RWPE2 (cell line): ENCODE data around the gene CBLC.

Source experiments
- ATAC-seq: fragments of 200-7000 bp; cut with Tn5 transposase; 3 replicates; pipeline ENCODE4 v1.9.1; 2021; ENCODE audit warnings: low read depth
- DNase-seq: peaks from one replicate; pipeline ENCODE4 v3.0.0-alpha.2; 2020; ENCODE audit warnings: low spot score
- H3K27ac ChIP-seq: fragments of 450-650 bp; 2 replicates; pipeline ENCODE4 v1.5.1; 2017; ENCODE audit warnings: mild to moderate bottlenecking; ENCODE audit not compliant: poor library complexity, severe bottlenecking
- H3K27me3 ChIP-seq: fragments of 250-450 bp; sonication (Bioruptor Pico); 2 replicates; pipeline ENCODE4 v1.5.1; 2021; ENCODE audit warnings: mild to moderate bottlenecking, moderate library complexity; ENCODE audit not compliant: insufficient read depth, poor library complexity, severe bottlenecking
- H3K36me3 ChIP-seq: fragments of 250-450 bp; sonication (Bioruptor Pico); 2 replicates; pipeline ENCODE4 v1.5.1; 2020; ENCODE audit warnings: low read depth, mild to moderate bottlenecking, moderate library complexity
- H3K4me1 ChIP-seq: fragments of 250-450 bp; sonication (Bioruptor Pico); 2 replicates; pipeline ENCODE4 v1.5.1; 2021; ENCODE audit warnings: mild to moderate bottlenecking, moderate library complexity; ENCODE audit not compliant: insufficient read depth, poor library complexity, severe bottlenecking
- H3K4me3 ChIP-seq: fragments of 250-450 bp; sonication (Bioruptor Pico); 2 replicates; pipeline ENCODE4 v1.5.1; 2021; ENCODE audit warnings: mild to moderate bottlenecking, moderate library complexity; ENCODE audit not compliant: severe bottlenecking
- H3K9me3 ChIP-seq: fragments of 250-450 bp; sonication (Bioruptor Pico); 2 replicates; pipeline ENCODE4 v1.5.1; 2021; ENCODE audit warnings: mild to moderate bottlenecking, moderate library complexity; ENCODE audit not compliant: severe bottlenecking
- CTCF ChIP-seq: fragments of 450-650 bp; IDR thresholded peaks from one replicate; pipeline ENCODE4 v1.5.1; 2017; ENCODE audit warnings: mild to moderate bottlenecking, moderate library complexity; ENCODE audit not compliant: poor library complexity, severe bottlenecking

Gene CBLC

GRCh38 chr19:44795398-44795987 lies 17.8 kb downstream of the CBLC start:
- no peak for ATAC-seq

GRCh38 chr19:44796701-44797115 lies 19.0 kb downstream of the CBLC start:
- no peaks in the 10 kb centered on the region for H3K4me1 ChIP-seq
- H3K27me3 ChIP-seq: no peaks in the 10 kb centered on the region
- DNase-seq (no peak), ATAC-seq (no peak)
- H3K9me3 ChIP-seq: no peaks in the 10 kb centered on the region
- no peak overlapping the region for H3K27ac ChIP-seq
- H3K36me3 ChIP-seq: peaks cover 50% of the 10 kb centered on the region
- H3K4me3 ChIP-seq: no peak overlapping the region
- no peak for TF ChIP-seq CTCF

More at GRCh38 chr19:44795398-44795987, 17.8 kb downstream of the CBLC start:
- peaks cover 59% of the 10 kb centered on the region for H3K36me3 ChIP-seq
- no peak for DNase-seq
- H3K4me1 ChIP-seq: no peaks in the 10 kb centered on the region
- TF ChIP-seq CTCF: no peak
- H3K4me3 ChIP-seq: no peak overlapping the region
- H3K9me3 ChIP-seq: no peaks in the 10 kb centered on the region
- H3K27ac ChIP-seq: no peak overlapping the region
- no peaks in the 10 kb centered on the region for H3K27me3 ChIP-seq

GRCh38 chr19:44799627-44800346 lies 22.1 kb downstream of the CBLC start:
- Histone ChIP-seq H3K4me3 (no peak overlapping the region), H3K27me3 (no peaks in the 10 kb centered on the region), H3K36me3 (peaks cover 27% of the 10 kb centered on the region), H3K4me1 (no peaks in the 10 kb centered on the region), H3K27ac (no peak overlapping the region), H3K9me3 (no peaks in the 10 kb centered on the region)
- no peak for TF ChIP-seq CTCF
- no peak; the same call in 2 of the 3 replicates for ATAC-seq
- no peak for DNase-seq

GRCh38 chr19:44800461-44800860 lies 22.8 kb downstream of the CBLC start:
- no peak overlapping the region for H3K4me3 ChIP-seq
- H3K27ac ChIP-seq: no peak overlapping the region
- H3K9me3 ChIP-seq: no peaks in the 10 kb centered on the region
- DNase-seq (peak; percentile 81), ATAC-seq (peak; percentile 90)
- peaks cover 27% of the 10 kb centered on the region for H3K36me3 ChIP-seq
- no peaks in the 10 kb centered on the region for H3K4me1 ChIP-seq
- H3K27me3 ChIP-seq: no peaks in the 10 kb centered on the region
- TF ChIP-seq CTCF: peak; percentile 72
